NCI-H1105 treated with DMSO at 0.1 percent for 48 hours (cell line): ENCODE measurements around the gene CCPG1.
"Not testable (repeated sequence)": the region's sequence is repeated elsewhere in the genome, so short reads cannot be mapped to it uniquely, and the experiment has no call there.

Experiments used
- DNase-seq: peaks from one replicate; lab custom pipeline; 2025; lab: John Stamatoyannopoulos, UW

The CCPG1 gene, protein sequence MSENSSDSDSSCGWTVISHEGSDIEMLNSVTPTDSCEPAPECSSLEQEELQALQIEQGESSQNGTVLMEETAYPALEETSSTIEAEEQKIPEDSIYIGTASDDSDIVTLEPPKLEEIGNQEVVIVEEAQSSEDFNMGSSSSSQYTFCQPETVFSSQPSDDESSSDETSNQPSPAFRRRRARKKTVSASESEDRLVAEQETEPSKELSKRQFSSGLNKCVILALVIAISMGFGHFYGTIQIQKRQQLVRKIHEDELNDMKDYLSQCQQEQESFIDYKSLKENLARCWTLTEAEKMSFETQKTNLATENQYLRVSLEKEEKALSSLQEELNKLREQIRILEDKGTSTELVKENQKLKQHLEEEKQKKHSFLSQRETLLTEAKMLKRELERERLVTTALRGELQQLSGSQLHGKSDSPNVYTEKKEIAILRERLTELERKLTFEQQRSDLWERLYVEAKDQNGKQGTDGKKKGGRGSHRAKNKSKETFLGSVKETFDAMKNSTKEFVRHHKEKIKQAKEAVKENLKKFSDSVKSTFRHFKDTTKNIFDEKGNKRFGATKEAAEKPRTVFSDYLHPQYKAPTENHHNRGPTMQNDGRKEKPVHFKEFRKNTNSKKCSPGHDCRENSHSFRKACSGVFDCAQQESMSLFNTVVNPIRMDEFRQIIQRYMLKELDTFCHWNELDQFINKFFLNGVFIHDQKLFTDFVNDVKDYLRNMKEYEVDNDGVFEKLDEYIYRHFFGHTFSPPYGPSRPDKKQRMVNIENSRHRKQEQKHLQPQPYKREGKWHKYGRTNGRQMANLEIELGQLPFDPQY

DNA sequence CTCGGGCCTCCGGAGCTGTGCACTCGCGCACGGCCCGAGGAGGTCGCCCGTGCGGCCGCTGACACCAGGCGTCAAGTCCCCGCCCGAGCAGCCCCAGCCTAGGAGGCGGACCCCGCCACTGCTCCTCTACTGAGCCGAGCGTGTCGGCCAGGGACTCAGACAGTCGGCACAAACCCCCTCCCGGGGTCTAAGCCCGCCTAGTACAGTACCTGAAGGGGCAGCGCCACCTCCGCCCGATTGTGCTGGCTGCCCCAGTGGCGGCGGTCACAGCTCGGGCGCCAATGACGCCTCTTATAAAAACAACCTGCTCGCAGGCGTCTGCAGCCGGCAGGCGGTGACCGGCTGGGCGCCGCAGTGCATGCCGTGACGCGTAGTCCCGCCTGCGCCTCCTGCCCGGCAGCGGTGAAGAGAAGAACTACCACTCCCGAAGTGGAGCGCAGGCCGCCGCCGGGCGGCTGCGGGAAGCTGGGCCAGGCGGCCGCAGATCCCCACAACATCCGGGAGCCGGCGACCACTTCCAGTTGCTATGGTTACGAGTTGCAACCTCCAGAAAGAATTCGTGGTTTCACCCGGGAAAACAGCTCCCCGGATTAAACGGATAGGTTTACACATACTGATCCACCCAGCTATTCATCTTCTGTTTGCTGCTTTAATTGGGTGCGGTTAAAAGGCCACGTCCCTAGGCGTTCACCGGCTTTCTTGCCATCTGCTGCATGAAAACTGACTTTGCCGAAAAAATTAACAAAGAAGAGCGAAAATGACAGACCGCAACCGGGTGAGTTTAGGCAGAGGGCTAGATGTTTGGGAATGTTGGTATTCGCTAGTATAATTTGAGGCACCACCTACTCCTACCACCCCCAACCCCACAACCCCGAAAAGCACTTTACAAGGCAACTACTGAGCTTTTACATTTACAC lies at the start of gene CCPG1, which contains the start of gene PIERCE2:
CCPG1 (minus strand) TSS at position 348 of the 917 bp plus-strand sequence. CDS start 18,935 bp downstream, outside the sequence.
PIERCE2 (plus strand) TSS at position 484 of the 917 bp plus-strand sequence; CDS start at position 758, 274 bp downstream.
- DNase-seq: peak; percentile 91

DNA sequence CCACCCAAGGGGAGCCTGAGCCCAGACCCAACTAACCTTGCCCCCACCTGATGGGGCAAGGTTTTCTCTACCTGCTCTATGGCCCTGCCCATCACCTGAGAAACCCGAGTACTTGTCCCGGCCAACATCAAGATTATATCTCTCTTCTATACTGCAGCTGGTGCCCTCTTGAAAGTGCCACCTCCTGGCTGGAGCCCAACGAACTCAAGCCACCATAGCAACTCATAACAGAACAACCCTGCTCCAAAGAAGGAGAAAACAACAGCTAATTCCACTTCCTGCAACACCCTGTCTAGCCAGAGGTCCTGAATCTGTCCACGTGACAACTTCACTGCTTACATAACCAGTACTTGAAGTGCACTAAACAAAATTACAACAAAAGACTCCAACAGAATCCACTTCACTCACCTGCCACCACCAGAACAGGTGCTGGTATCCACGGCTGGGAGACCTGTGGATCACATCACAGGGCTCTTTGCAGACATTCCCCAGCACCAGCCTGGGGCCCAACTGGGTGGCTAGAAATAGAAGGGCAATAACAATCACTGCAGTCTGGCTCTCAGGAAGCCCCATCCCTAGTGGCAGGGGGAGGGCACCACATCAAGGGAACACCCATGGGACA lies 49.4 kb upstream of the CCPG1 start:
- DNase-seq: peak; percentile 87

DNA sequence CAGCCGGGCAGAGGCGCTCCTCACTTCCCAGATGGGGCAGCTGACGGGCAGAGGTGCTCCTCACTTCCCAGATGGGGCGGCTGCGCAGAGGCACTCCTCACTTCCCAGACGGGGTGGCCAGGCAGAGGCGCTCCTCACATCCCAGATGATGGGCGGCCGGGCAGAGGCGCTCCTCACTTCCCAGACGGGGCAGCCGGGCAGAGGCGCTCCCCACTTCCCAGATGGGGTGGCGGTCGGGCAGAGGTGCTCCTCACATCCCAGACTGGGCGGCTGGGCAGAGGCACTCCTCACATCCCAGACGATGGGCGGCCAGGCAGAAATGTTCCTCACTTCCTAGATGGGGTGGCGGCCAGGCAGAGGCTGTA lies 38.9 kb upstream of the CCPG1 start:
- not testable (repeated sequence) for DNase-seq

DNA sequence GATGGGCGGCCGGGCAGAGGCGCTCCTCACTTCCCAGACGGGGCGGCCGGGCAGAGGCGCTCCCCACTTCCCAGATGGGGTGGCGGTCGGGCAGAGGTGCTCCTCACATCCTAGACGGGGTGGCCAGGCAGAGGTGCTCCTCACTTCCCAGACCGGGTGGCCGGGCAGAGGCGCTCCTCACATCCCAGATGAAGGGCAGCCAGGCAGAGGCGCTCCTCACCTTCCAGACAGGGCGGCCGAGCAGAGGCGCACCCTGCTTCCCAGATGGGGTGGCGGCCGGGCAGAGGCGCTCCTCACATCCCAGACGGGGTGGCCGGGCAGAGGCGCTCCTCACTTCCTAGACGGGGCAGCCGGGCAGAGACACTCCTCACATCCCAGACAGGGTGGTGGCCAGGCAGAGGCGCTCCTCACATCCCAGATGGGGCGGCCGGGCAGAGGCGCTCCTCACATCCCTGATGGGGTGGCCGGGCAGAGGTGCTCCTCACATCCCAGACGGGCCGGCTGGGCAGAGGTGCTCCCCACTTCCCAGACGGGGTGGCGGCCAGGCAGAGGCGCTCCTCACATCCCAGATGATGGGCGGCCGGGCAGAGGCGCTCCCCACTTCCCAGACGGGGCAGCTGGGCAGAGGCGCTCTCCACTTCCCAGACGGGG lies 38.3 kb upstream of the CCPG1 start:
- not testable (repeated sequence) for DNase-seq

DNA sequence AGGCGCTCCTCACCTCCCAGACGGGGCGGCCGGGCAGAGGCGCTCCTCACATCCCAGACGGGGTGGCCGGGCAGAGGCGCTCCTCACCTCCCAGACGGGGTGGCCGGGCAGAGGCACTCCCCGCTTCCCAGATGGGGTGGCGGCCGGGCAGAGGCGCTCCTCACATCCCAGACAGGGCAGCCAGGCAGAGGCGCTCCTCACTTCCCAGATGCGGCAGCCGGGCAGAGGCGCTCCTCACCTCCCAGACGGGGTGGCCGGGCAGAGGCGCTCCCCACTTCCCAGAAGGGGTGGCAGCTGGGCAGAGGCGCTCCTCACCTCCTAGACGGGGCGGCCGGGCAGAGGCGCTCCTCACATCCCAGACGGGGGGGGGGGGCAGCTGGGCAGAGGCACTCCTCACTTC lies 37.8 kb upstream of the CCPG1 start:
- DNase-seq: not testable (repeated sequence)

DNA sequence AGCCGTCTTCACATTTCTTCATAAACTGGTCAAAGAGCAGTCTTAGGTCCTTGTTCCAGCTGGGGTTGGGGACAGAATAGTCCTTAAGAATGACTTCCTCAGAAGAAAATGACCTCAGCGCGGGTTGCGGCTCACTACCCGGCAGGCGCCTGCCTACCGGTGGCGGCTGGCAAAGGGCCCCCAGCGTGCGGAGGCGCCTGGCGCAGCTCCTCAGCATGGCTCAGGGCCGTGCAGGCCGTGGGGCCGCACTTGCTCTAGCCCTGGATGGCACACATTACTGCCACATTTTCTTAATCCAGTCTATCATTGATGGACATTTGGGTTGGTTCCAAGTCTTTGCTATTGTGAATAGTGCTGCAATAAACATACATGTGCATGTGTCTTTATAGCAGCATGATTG lies 35.0 kb upstream of the CCPG1 start:
- DNase-seq: not testable (repeated sequence)

DNA sequence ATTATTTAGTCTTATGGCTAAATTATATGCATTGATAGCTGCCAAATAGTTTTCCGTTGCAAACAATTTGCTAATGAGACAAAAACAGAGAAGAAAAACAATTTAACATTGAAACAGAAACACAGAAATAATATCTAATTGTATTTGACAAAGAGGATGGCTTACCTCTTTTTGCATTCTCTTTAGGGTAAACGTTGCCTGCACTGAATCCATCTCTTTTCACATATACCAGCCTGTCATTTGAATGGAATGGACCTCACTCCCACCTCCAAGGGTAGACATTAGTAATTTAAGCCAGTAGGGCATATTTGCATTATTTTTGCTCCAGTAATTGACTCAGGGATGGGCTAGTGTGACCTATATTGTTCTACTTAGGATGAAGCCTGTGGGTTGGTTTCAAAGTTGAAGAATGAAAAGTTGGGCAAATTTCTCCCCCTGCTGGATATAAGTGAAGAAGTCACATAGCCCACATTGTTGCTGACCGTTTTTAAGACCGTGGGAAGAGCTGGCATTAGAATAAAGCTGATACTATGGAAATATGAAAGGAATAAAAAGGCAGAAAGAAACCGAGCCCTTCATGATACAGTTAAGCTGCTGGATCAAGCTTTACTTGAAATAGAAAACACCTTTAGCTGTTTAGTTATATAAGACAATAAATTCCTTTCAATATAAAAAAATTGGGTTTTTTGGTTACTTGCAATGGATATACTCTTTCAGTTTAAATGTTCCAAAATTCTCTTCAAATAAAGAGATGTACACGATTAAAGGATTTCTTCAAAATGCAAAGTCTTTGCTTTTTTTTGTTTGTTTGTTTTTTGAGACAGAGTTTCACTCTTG lies 27.0 kb upstream of the CCPG1 start:
- peak; percentile 21 for DNase-seq

DNA sequence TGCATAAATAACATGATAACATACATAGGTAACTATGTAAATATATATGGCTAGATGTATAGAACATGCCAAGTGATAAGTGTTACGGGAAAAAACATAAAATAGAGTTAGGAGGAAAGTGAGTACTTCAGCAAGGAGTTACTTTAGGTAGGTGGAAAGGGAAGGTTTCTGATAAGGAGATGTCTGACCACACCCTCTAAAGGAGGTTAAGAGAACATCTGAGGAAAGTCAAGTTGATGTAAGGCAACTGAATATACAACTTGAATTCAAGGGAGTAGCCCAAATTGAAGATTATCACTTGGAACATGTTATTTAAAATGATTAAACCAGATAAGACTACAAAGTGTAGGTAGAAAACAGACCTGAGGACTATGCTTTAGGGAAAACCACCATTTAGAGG lies 13.9 kb upstream of the CCPG1 start:
- DNase-seq: no peak

DNA sequence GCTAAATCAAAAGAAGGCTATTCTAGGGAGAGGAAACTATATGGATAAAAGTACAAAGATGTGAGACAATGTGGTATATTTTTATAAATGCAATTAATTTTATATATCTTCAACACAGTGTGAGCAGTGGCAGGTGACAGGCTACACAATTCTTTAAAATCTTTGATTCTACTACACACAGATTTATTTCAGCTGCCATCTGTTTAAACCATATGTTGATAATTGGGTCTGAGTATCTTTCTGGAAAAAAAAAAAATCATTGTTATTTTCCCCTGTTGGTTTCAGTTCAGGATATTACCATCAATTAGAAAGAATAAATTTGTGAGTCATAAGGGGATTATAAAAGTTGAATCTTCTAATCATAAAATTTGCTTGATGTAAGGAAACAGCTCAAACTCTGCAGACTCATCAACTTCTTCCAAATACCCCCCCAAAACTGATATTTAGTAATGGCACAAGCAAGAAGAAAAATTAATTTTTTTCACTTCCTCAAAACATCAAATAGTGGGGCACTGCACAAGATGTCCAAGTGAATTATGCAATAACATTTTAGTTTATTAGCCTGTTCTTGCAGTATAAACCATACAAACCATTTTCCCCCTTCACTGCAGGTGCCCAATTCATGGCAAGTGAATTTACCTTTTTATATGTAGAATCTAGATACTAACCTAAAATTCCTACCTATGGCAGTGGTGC lies 12.2 kb upstream of the CCPG1 start:
- no peak for DNase-seq

DNA sequence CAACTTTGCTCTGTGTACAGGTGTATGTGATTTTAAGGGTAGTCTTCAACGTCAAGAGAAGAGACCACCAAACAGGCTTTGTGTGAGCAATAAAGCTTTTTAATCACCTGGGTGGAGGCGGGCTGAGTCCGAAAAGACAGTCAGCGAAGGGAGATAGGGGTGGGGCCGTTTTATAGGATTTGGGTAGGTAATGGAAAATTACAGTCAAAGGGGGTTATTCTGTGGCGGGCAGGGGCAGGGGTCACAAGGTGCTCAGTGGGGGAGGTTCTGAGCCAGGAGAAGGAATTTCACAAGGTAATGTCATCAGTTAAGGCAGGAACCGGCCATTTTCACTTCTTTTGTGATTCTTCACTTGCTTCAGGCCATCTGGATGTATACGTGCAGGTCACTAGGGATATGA lies 9.5 kb upstream of the CCPG1 start:
- not testable (repeated sequence) for DNase-seq

DNA sequence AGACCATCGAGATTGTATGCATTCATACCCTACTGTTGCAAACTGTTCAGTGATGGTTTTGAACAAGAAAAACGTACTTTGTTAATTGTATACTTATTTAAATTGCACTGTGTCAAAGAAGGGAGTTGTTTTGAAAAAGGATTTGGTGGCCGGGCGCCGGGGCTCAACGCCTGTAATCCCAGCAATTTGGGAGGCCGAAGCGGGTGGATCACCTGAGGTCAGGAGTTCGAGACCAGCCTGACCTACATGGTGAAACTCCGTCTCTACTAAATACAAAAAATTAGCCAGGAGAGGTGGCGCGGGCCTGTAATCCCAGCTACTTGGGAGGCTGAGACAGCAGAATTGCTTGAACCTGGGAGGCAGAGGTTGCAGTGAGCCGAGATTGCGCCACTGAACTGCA lies 817 bp upstream of the CCPG1 start:
- not testable (repeated sequence) for DNase-seq

DNA sequence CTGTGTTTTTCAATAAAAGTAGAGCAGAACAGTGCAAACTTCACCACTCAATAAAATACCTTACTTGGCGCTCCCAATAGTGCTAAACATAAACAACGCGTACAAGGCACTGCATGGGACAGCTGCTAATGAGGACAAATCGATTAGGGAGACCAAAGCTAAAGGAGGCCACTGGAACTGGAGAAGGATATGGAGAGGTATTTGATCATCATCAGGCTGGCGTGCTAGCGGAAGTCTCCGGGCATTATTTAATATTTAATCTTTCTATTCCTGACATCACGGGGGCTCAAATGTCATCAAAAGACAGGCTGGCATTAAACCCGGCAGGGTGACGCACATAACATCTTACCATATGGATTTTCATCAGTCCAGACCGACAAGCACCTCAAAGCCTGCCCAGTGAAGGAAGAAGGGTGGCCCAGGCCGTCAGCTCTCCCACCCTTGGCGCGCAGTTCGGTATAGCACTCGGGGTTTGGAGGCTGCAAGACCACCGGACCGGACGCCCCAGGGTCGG lies 604 bp downstream of the CCPG1 start:
- no peak for DNase-seq

DNA sequence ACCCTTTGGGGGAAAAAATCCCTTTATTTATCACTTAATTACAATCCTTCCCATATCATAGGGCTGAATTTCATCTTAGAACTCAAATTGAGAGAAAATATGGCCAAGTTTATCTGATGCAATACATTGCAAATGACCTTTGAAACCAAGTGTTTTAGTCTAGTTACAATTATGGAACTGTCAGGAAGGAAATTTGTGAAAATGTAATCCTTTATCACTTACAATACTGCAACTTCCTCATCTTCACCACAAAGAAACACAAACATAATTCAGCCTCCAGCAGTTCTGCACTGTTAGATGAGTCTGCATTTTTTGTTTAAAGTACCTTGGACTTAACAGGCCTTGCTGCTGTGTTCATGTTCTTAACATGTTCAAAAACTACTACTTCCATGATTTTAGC lies 4.6 kb downstream of the CCPG1 start:
- no peak for DNase-seq

DNA sequence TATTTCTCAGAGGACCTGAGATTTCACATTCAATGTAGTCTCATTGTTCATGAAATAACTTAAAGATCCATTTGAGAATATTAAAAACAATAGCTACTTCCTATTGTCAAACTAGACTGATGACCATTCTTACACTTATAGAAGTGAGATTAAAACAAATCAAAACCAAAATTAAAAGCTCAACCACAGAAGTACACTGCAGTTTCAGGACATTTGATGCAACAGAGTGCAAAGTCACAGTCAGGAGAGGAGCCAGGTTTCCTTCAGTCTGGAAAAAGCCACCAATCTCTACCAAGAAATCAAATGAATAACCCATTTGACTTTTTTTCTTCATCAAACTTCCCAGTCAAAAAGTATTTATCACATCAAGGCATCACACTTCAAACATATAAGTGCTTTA lies 5.5 kb downstream of the CCPG1 start:
- no peak for DNase-seq

DNA sequence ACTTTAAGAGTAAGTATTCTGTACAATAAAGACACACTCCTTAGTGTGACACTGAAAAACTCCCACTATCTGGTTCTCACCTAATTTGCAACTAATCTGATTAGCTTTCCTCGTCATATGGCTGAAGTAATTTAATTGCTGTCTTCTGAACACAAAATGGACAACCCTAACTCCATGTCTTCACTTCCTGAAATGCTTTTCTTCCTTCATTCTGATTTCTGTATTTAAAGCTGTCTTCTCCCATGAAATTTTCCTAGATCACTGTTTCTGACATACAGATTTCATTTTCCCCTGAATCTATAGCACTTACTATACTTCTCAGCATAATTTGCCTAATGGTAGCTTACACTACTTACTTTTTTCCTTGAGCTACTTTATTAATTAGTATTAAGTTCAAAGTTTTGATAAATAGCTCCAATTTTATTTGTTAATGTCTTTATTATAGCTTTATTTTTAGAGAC lies 6.3 kb downstream of the CCPG1 start:
- DNase-seq: no peak

DNA sequence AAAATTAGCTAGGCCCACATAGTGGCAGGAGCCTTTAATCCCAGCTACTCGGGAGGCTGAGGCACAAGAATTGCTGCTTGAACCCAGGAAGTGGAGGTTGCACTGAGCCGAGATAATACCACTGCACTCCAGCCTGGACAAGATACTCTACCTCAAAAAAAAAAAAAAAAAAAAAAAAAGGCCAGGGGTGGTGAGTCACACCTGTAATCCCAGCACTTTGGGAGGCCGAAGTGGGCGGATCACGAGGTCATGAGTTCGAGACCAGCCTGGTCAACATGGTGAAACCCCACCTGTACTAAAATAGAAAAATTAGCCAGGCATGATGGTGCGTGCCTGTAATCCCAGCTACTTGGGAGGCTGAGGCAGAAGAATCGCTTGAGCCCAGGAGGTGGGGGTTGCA lies 8.1 kb downstream of the CCPG1 start:
- not testable (repeated sequence) for DNase-seq

DNA sequence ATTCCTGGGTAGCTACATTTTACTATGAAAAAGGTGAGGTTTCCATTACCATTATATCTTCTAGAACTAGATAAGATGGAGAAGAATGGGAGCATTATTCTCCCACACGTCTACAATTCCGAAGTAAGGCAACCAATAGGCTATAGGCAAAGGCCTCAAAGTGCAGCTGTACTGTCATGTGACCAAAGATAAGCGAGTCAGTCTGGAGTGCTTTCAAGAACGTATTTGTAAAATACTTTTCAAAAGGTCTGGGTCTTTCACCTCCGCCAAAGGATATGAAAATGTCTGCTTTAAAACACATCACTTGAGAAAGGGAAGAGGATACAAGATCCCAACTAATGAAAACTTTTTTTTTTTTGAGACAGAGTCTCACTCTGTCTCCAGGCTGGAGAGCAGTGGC lies 9.9 kb downstream of the CCPG1 start:
- DNase-seq: no peak

DNA sequence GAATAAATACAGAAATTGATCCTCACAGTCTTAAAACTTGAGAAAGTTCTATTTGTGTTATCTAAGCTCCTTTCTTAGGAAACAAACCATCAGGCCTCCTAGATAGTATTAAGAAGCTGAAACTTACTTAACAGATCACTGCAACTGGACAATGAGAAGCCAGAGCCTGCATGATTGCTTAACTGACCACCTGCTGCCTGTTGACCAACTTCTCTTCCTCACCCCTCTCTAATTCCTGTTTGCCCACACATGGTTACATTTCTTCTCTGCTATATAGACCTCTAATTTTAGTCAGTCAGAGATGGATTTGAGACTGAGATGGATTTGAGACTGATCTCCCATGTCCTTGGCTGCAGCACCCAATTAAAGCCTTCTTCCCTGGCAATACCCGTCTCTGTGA lies 13.5 kb downstream of the CCPG1 start:
- no peak for DNase-seq

DNA sequence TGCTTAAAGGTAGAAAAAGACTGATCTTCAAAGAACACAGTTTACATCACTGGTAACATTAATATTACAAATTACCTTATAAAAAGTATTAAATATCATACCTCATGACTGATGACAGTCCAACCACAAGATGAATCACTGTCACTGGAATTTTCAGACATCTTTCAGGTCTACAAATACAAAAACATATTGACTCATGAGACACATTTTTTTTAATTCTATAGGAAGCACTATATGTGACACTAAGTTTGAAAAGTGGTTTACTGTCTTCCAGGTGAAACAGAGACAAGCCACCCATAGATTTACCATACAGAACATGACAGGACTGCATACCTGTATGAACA lies 18.9 kb downstream of the CCPG1 start:
- no peak for DNase-seq
